Kidney (tissue), 14 donors: ENCODE results near the gene RAD51C. TPM values are rescaled to one million over a fixed set of nuclear protein-coding genes. Genes with fewer than 3 reads are reported as not detected.

Experiments
- DNase-seq, 5 donors: peaks; one replicate each; pipeline ENCODE4 v3.0.0-alpha.2; 2013 to 2020
- FAIRE-seq: peaks from 2 replicates; lab custom pipeline; 2012; peaks lifted over from hg19 to GRCh38; lab: Jason Lieb, UNC
- H3K27ac ChIP-seq, 2 donors: one replicate each; pipeline ENCODE4 v1.7.0; 2013; ENCODE audit warnings: low read depth in 2 of 2, low read length in 2 of 2, inconsistent platforms in 1 of 2
- H3K27me3 ChIP-seq: one replicate; pipeline ENCODE4 v1.7.1; 2013; ENCODE audit warnings: low read length, inconsistent platforms; ENCODE audit not compliant: control insufficient read depth, insufficient read depth
- H3K36me3 ChIP-seq, 3 donors: one replicate each; pipeline versions ENCODE4 v1.7.0 to v1.7.1; 2013; ENCODE audit warnings: low read length in 3 of 3, control low read depth in 1 of 3, inconsistent platforms in 1 of 3; ENCODE audit not compliant: insufficient read depth in 3 of 3, control insufficient read depth in 2 of 3
- H3K4me1 ChIP-seq, 3 donors: one replicate each; pipeline versions ENCODE4 v1.7.0 to v1.7.1; 2013; ENCODE audit warnings: low read length in 3 of 3, inconsistent platforms in 1 of 3, low read depth in 1 of 3; ENCODE audit not compliant: control insufficient read depth in 2 of 3, insufficient read depth in 2 of 3
- H3K4me3 ChIP-seq, 3 donors: one replicate each; pipeline versions ENCODE4 v1.7.0 to v1.8.1; 2013; ENCODE audit warnings: low read length in 3 of 3, control low read depth in 1 of 3, inconsistent platforms in 1 of 3
- H3K9ac ChIP-seq, 3 donors: one replicate each; pipeline versions ENCODE4 v1.7.0 to v1.7.1; 2013; ENCODE audit warnings: low read length in 3 of 3, control low read depth in 1 of 3, inconsistent platforms in 1 of 3
- H3K9me3 ChIP-seq, 3 donors: one replicate each; pipeline versions ENCODE4 v1.7.0 to v1.7.1; 2013; ENCODE audit warnings: low read length in 3 of 3, control low read depth in 1 of 3, inconsistent platforms in 1 of 3; ENCODE audit not compliant: control insufficient read depth in 2 of 3, insufficient read depth in 1 of 3
- intact Hi-C: fragments of 100-400 bp; cut with DNase I; formaldehyde crosslinking; loops from one replicate; pipeline ENCODE4 v1.11.1; 2022
- polyA plus RNA-seq: library from polyadenylated mRNA; stranded (reverse); fragments of 350-450 nt; fragmentation: Illumina TruSeq; extraction: RNeasy Lipid Tissue Mini Kit (QIAGEN cat#74804); gene quantifications from one replicate; pipeline ENCODE4 v1.2.3, GENCODE V29; 2014; ENCODE audit warnings: low read depth, low replicate concordance; ENCODE audit not compliant: insufficient read depth
- total RNA-seq: library from RNA; stranded (reverse); fragmentation: NEBNext Ultra II Directional; extraction: Animal tissue kit (Norgen Biotek cat#: 25700); gene quantifications from one replicate; pipeline ENCODE4 v1.2.1, GENCODE V29; 2021
- TF ChIP-seq, protein P1 (sequence below): IDR thresholded peaks from 3 replicates; pipeline ENCODE4 v1.5.1; 2012; ENCODE audit warnings: mild to moderate bottlenecking, moderate library complexity, borderline replicate concordance; ENCODE audit not compliant: insufficient read depth; ENCODE audit errors: extremely low read depth
- donor health status: control.
- donor health status: control.
- donor health status: control.
- donor health status: control.
- donor health status: control.
- donor health status: DM: yes; HTN: yes; CAD: no.
- donor health status: Normal renal cell carcinoma (clear cell type).

Gene RAD51C
- total and polyA plus RNA-seq, 2 donors from 2014 or later, result 20.2 to 29.3 TPM

DNA sequence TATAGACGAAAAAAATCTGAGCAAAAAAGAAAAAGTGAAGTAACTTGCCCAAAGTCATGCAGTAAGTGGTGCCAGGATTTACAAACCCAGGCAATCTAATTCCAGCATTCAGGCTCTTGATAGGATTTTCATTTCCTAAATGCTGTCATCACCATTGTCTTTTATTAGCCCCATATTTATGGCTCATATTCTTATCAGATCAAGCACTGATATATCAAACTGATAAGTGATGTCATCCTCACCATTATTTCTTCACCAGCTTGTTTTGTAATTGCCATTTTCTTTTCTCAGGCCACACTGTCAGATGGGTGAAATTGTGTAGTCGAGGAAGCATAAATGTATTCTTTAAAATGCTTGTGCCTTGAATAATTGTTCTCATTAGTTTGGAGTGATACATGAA is 1.3 kb downstream of the RAD51C start:
- no peak for FAIRE-seq
- H3K9ac ChIP-seq, result no peak overlapping the region

DNA sequence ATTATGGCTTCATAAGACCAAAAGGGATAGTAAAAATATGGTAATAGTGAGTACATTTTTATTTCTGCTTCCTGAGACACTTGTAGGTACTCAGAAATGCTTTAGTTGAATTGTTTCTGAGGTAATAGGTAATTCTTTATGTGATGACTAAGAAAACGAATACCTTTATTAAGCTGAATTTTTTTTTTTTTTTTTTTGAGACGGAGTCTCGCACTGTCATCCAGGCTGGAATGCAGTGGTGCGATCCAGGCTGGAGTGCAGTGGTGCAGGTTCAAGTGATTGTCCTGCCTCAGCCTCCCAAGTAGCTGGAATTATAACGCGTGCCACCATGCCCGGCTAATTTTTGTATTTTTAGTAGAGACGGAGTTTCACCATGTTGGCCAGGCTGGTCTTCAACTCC is 1.9 kb downstream of the RAD51C start:
- peaks cover 0 to 2% (median 0%) of the 10 kb centered on the region in 3 donors for H3K36me3 ChIP-seq
- H3K27ac ChIP-seq, result no peak overlapping the region
- peaks cover 0 to 4% (median 4%) of the 10 kb centered on the region in 3 donors for H3K4me1 ChIP-seq
- TF ChIP-seq, protein P1, sequence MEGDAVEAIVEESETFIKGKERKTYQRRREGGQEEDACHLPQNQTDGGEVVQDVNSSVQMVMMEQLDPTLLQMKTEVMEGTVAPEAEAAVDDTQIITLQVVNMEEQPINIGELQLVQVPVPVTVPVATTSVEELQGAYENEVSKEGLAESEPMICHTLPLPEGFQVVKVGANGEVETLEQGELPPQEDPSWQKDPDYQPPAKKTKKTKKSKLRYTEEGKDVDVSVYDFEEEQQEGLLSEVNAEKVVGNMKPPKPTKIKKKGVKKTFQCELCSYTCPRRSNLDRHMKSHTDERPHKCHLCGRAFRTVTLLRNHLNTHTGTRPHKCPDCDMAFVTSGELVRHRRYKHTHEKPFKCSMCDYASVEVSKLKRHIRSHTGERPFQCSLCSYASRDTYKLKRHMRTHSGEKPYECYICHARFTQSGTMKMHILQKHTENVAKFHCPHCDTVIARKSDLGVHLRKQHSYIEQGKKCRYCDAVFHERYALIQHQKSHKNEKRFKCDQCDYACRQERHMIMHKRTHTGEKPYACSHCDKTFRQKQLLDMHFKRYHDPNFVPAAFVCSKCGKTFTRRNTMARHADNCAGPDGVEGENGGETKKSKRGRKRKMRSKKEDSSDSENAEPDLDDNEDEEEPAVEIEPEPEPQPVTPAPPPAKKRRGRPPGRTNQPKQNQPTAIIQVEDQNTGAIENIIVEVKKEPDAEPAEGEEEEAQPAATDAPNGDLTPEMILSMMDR, result no peak
- no peak overlapping the region for H3K9ac ChIP-seq
- no peak for FAIRE-seq
- no peaks in the 10 kb centered on the region for H3K27me3 ChIP-seq
- H3K9me3 ChIP-seq, result no peaks in the 10 kb centered on the region
- DNase-seq, result no peak
- no peak overlapping the region for H3K4me3 ChIP-seq
- intact Hi-C loops, result no loop called here

More for the DNA sequence above, 1.3 kb downstream of the RAD51C start:
- peaks cover 0 to 4% (median 4%) of the 10 kb centered on the region in 3 donors for H3K4me1 ChIP-seq
- H3K9me3 ChIP-seq, result no peaks in the 10 kb centered on the region
- H3K27me3 ChIP-seq, result no peaks in the 10 kb centered on the region
- intact Hi-C loops, result no loop called here
- H3K36me3 ChIP-seq, result no peaks in the 10 kb centered on the region
- no peak for DNase-seq
- TF ChIP-seq, protein P1, result no peak
- H3K27ac ChIP-seq, result no peak overlapping the region
- H3K4me3 ChIP-seq, result no peak overlapping the region

DNA sequence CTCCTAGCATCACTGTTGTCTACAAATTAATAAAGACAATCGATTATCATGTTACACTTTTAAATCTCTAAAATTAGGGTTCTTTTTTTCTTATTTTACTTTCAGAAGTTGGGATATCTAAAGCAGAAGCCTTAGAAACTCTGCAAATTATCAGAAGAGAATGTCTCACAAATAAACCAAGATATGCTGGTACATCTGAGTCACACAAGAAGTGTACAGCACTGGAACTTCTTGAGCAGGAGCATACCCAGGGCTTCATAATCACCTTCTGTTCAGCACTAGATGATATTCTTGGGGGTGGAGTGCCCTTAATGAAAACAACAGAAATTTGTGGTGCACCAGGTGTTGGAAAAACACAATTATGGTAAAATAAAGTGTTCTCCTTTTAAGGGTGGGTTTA is 2.4 kb downstream of the RAD51C start:
- no peak overlapping the region for H3K9ac ChIP-seq
- FAIRE-seq (no peak), DNase-seq (no peak)
- peaks cover 0 to 3% (median 0%) of the 10 kb centered on the region in 3 donors for H3K36me3 ChIP-seq
- H3K27ac ChIP-seq, result no peak overlapping the region
- intact Hi-C loops, result no loop called here
- no peak overlapping the region for H3K4me3 ChIP-seq
- TF ChIP-seq, protein P1, result no peak
- H3K9me3 ChIP-seq, result no peaks in the 10 kb centered on the region
- no peaks in the 10 kb centered on the region for H3K27me3 ChIP-seq
- H3K4me1 ChIP-seq, result peaks cover 0 to 4% (median 4%) of the 10 kb centered on the region in 3 donors

DNA sequence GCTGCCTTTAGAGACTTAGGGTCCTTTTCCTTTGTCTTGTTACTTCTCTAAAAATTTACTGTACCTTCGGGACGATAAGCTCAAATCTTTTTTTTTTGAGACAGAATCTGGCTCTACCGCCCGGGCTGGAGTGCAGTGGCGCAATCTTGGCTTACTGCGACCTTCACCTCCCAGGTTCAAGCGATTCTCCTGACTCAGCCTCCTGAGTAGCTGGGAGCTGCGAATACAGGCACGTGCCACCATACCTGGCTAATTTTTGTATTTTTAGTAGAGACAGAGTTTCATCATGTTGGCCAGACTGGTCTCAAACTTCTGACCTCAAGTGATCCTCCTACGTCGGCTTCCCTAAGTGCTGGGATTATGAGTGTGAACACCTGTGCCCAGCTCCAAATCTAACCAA is 7.4 kb downstream of the RAD51C start:
- no peak overlapping the region for H3K4me3 ChIP-seq
- H3K27me3 ChIP-seq, result no peaks in the 10 kb centered on the region
- intact Hi-C loops, result loop anchor here (10.0 kb wide), 1 partner anchor 305 kb away; no protein-coding TSS in a partner anchor
- no peak overlapping the region for H3K27ac ChIP-seq
- TF ChIP-seq, protein P1, result no peak
- H3K36me3 ChIP-seq, result peaks cover 0 to 3% (median 0%) of the 10 kb centered on the region in 3 donors
- FAIRE-seq, result no peak
- DNase-seq, result no peak
- H3K4me1 ChIP-seq, result no peaks in the 10 kb centered on the region
- no peak overlapping the region for H3K9ac ChIP-seq
- H3K9me3 ChIP-seq, result no peaks in the 10 kb centered on the region
